GM18858 (cell line): ENCODE data around the gene KCNMA1.
"Not testable (repeated sequence)": the region's sequence is repeated elsewhere in the genome, so short reads cannot be mapped to it uniquely, and the experiment has no call there.

Experiments used
- ATAC-seq: cut with Tn5 transposase; IDR thresholded peaks from one replicate; pipeline ENCODE4 v1.9.1; 2021; ENCODE audit not compliant: unreplicated experiment

Gene KCNMA1

DNA sequence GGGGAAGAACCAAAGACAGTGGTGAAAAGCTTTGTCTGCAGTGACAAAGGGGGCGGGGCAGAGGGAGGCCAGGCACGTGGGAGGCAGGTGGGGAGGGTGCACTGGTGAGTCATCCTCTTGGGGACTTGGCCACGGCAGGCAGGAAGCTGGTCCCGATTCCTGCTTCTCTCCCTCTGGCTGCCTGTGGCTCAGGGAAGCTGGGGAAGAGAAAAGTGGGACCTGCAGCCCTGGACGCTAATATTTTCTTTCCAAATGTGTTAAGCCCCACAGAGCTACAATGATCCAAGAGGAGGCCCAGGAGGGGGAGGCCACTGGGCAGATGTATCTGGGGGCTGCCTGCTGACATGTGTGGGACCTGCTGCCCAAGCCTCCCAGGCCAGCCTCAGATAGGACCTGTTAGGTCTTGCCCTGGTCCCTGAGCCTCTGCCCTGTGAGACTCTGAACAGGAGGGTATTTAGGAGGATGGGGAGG lies 231.8 kb downstream of the KCNMA1 start:
- ATAC-seq: no peak

DNA sequence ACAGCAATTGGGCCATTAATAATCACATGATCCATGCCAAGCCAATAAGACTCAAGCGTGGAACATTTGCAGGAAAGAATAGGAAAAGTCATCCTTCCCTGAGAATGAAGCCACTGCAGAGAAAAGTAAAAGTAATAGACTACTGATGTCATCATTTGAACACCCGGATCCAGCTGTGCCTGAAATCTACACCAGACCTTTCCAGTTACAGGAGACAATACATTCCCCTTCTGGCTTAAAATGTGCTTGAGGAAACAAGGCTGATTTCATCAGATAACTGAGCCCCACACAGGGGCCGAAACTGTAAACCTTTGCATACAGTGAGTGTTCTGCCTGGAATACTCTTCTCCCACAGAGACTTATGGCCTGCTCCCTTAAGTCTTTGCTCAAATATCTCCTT lies 232.8 kb downstream of the KCNMA1 start:
- ATAC-seq: no peak

DNA sequence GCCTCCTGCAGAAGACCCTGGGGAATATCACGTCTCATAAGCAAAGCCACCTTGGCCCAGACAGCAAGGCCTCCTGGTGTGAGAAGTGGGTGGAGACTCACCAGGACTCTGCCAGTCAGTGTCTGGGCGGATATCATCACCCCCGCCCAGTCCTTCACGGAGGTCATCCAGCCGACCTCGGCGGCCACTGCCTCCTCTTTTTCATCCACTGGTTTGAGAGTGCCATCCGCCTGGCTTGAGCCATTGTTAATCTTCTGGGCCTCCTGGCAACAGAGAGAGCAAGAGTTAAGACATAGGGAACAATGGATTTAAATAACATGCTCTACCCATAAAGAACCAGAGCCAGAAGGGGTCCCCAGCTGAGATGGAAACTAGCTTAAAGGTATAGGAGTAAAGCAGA lies 233.8 kb downstream of the KCNMA1 start:
- ATAC-seq: no peak

DNA sequence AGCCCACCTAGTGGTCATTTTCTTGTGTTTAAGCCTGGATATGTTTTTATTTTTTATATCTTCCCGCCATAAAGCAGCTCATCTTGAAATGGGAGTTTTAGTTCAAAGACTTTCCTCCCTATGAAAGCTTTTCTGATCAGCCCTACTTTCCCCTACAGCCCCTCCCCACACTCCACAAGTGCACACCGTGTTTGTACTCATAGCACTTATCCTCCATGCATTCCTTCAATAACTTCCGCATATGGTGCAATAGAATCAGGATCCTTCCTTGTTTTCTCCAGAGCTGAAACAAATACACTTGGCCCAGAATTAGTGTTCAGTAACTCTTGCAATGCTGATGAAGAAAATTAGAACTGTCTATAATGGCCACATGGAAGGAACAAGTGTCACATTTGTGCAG lies 235.9 kb downstream of the KCNMA1 start:
- ATAC-seq: no peak

DNA sequence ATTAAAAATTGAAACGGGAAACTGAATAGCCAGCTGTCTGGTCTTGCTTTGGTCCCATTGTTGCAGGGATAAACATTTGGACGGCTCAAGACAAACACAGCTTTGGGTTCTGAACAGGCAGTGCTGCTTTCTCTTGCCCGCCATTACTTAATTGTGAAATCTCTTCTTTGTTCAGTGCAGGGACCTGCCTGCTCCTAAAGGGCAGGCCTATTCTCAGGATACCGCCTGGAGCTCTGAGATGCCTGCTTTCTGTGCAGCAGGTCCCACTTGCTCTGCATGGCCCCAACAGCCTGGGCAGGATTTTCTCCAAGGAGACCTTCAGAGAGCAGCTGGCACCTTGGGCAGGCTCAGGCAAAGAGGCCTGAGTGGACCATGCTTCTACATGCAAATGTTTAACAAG lies 237.6 kb downstream of the KCNMA1 start:
- no peak for ATAC-seq

DNA sequence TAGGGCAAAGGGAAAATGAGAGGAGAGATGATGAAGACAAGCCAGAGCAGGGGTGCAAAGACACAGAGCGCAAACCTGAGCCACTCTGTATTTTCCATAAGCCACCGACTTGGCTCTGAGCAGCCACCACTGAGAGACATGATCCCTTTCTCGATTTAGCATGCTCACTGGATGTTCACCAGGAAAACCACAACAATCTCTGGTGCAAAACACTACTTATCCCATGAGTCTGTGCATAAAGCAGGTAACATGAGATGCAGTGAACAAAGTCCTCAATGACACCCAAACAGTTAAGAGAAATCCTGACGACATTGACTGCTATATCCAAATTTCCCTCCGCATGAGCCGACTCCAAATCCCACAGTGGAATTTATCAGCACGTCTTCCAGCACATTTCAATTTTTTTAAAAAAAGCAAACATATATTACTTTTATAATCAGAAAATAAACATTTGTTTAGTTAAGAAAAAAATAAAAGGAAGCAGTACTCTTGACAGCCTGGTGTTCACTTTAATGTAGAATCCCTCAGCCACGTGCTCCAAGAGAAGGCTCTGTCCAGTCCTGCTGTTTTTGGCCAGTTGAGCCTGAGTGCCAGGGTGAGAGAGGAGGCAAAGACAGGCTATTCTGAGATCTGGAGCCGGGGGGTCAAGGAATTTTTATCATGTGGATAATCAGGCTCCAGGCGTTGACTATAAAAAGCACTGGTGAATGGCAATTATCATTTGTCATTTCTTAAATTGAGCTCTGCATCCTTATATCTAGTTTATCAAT lies 238.4 kb downstream of the KCNMA1 start:
- no peak for ATAC-seq

DNA sequence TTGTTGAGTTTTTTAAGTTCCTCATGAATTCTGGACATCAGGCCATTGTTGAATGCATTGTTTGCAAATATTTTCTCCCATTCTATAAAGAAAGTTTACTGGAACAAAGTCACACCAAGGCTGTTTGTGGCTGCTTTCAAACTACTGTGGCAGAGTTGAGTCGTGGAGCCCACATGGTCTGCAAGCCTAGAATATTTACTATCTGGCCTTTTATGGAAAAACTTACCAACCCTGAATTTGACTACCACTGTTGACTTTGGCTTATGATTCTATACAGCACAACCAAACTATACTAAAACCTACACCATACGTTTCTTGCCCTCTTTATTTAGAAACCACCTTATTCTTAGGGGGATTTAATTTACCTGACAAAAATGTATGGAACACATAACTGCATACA lies 239.1 kb downstream of the KCNMA1 start:
- ATAC-seq: no peak

DNA sequence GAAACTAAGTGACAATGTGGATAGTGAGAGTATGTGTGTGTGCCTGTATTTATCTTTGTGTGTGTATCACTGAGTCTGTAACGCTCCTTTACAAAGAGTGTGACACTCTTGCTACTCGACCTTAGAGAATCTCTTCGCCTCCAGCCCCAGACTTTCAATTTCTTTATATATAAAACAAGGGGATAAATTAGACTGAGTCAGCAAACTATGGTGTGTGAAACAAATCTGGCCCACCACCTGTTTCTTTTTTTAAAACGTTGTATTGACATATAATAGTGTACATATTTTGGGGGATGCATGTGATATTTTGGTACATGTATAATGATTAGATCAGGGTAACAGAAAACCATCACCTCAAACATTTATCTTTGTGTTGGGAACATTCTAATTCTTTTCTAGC lies 240.5 kb downstream of the KCNMA1 start:
- ATAC-seq: no peak

DNA sequence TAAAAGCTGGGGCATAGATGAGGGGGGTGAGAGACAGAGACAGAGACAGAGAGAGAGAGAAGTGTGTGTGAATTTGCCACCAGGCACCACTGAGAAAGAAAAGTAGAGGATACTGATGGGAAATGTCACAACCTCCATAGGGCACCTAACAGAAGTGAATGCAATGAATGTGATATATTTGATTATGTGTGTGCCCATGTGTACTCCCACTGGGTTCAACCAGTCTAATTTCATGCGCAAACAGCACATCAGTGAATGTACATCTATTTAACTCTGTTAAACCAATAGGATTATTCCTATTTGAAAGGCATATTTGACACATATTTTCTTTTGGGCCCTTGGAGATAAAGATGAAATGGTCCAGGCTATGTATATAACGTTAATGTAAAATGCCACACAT lies 241.3 kb downstream of the KCNMA1 start:
- ATAC-seq: no peak

DNA sequence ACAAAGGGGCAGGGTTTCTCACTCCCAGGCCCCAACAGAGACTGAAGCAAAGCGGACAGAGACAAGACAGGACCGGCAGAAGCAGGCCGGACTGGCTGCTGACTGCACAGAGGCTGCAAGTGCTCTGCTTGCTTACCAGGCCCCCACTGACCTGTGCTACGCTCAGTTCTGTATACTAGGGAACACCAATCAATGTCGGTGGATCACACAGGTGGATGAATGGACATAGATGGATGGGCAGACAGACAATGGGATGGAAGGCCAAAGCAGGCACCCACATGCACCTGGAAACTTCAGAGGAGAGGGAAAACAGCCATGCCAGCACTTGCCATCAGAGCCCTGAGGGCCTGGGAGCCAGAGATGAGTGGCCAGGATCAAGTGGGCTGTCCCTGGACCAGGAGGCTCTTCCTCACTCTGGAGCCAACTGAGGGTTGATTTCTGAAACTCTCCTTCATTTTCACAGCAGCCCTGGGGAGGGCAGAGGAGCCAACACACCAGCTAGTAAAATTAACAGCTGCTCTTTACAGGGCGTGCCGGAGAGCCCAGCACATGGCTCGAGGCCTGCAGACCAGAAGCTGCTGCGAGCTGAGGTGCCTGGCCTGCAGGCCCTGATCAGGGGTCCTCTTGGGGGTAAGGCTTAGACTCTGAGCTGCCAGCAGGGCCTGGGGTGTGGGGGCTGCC lies 243.6 kb downstream of the KCNMA1 start:
- ATAC-seq: no peak

DNA sequence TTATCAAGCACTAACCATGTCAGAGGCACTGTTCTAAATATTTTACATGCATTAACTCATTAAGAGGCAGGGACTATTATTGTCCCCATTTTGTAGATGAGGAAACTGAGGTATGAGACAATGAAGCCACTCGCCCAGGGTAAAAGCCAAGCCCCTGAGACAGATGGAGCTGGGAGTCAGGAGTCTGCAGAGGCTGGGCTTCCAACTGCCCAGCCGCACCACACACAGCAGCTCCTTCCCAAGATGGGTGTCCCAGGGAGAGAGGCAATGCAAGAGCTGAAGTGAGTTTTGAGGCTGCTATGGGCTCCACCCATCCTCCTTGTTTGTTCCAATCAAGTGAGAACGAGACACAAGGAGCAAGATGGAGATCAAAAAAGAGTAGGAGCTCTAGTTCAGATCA lies 244.2 kb downstream of the KCNMA1 start:
- no peak for ATAC-seq

DNA sequence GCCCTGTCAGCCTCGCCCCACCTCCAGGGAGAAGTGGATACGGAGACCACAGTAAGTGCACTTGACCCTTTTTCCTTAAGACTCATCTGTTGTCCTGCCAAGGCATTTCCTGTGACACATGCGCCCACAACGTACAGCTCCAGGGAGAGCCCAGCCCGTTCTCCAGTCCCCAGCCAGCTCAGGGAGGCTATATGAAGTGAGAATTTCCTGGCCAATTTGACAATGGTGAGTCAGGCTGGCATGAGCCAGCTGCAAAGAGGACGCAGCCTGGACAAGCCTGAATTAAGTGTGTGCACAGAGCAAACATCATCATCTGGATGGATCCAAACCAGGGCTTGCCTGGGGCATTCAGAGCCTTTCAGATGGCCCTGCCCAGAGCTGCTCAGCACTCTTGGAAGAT lies 244.8 kb downstream of the KCNMA1 start:
- ATAC-seq: no peak

DNA sequence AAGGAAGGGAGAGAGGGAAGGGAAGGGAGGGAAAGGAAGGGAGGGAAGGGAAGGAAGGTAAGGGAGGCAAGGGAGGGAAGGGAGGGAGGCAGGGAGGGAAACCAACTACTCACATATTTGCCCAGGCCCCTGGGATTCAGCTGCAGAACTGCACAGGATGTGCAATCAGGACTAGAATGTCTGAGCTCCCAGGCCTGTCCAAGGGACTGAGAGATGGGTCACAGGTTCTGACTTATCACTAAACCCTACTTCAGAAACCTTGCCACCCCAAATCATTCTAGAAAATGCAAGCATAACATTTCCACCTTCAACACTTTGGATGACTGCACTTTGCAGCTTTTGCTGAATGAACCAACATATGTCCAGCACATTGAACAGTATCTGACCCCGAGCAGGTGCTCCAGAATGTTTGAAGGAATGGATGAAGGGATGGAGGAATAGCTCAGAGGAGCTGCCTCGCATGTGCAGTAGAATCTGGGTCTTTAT lies 245.3 kb downstream of the KCNMA1 start:
- ATAC-seq: no peak

DNA sequence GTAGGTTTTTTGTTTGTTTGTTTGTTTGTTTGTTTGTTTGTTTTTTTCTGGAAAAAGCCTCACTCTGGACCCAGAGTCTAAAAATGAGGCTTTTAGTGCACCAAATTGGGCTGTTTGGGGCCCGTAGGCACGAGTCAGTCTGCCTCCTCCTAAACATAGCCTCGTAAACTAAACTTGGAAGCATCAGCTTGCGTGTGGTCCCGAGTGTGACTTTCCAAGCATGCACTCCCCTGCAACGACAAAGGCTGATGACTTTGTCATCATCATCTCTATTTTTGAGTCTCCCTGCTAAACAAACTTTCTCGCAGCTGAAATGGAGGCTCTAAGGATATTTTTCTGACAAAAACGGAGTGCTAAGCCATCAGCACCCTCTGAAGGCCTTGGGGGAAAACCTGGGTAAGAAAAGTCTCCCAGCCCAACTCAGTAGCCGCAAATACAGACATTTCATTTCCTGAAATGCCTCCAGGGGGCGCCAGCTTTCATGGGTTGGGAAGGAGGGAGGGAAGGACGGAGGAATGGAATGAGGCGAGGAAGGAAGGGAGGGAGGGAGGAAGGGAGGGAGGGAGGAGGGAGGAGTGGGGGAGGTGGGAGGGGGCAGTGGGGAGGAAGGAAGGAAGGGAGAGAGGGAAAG lies 245.9 kb downstream of the KCNMA1 start:
- no peak for ATAC-seq

DNA sequence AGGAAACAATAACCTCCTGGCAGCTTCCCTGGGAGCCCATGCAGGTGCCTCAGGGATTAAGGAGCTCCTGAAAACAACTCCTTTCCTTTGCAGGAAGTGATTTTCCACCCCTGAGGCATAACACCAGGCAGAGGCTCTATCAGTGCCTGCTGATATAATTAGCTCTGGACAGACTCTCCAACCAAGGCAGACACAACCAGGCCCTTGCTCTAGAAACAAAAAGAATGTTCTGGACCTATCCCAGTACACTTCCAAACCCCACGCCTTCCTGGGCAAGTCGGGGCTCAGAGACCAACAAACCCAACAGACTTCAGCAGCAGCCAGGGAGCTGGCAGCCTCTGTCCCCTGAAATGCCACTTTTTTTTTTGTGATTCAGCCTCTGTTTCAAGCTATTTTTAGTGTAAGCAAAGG lies 247.1 kb downstream of the KCNMA1 start:
- no peak for ATAC-seq

DNA sequence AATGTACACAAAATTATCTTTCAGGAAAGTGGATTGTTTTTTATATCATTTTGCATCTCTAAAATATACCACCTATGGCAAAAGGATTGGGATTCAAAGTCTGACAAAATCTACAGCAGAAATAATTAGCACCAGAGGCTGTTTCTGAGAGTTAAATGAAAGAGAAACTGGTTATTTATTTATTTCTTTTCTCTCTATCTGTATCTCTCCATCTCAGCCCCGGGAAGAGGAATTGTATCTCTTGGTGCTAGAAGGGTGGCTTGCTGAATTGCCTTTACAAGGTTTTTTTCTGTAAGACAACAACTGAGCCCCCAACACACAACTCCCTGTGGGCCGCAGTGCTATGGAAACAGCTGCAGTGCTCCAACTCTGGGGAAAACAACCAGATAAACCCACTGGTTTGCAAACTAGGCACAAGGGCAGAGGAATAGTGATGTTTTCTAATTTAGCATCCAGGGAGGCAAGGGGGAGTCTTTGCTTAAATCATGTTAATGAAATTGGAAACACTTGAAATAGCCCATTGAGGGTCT lies 249.0 kb downstream of the KCNMA1 start:
- ATAC-seq: no peak

DNA sequence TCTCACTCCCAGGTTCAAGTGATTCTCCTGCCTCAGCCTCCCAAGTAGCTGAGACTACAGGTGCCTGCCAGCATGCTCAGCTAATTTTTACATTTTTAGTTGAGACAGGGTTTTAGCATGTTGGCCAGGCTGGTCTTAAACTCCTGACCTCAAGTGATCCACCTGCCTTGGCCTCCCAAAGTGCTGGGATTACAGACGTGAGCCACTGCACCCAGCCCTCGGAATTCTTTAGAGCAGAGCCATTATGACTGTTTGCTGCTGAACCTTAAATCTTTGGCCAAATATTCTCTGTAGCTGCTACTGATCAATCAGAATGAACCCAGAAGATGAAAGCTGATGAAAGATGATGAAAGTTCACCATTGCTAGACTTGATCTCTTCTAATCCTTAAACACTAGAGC lies 249.9 kb downstream of the KCNMA1 start:
- ATAC-seq: not testable (repeated sequence)

DNA sequence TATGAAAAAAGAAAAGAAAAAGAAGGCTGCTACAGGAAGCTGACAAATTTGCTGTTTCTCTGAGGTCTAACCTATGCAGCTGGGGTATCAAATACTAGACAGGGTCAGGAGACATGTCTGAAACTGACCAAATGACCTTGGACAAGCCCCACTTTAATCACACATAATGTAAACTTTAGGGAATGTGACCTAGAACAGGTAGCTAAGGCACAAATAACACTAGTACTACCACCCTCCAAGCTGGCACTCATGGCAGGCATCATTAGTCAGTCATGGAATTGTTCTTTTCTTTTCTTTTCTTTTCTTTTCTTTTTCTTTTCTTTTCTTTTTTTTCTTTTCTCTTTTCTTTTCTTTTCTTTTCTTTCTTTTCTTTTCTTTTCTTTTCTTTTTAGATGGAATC lies 250.4 kb downstream of the KCNMA1 start:
- no peak for ATAC-seq

DNA sequence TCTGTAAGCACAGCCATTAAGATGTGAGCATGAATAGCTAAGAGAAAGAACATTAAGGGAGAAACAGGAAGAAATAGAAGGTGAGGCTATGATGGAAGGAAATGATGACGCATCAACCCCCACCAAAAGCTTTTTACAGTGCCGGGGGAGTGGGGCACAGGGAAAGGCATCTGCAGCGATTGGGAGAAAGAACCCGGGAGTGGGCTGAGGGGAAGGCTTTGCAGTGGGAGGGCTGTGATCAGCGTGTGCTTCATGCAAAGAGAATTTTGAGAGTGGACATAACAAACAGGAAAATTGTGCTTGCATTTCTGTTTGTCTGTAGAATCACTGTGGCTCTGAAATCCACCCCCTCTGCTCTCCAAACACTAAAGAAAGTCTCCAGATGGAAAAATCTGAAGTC lies 250.8 kb downstream of the KCNMA1 start:
- ATAC-seq: no peak

DNA sequence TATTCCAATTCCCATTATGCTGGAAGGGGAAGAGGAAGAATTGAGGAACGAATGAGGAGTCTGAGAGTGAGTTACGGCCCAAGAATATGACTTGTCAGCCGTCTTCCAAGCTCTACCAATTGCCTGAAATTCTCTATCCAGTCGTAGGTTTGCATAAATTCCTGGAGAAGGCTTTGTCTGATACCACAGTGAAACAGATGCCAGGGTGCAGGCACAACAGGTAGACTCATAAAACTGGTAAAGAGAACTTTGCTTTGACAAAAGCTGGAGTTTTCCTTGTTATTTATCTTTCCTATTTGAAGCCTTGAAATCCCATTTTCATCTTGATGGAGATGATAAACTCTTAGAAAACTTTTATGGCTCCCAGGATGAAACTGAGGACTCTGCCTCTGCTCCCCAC lies 251.2 kb downstream of the KCNMA1 start:
- no peak for ATAC-seq

DNA sequence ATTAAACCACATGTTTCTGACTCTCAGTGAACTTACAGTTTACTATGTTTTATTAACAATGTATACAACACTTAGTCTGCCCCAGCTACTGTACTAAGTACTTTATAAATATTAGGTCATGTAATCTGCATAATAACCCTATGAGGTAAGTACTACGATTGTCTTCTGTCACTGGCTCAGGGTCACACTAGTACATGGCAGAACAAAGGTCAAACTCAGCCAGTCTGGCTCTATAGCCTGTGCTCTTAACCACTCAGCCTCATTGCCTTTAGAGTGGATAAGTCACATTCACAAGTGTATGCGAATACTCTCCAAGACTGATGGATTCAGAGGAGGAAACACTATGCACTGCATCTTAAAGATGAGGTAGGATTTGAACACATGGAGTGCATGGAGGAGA lies 252.3 kb downstream of the KCNMA1 start:
- no peak for ATAC-seq
